ENCODE measurements around the gene ZNF445.
"Not testable (repeated sequence)": the region's sequence is repeated elsewhere in the genome, so short reads cannot be mapped to it uniquely, and the experiment has no call there.

The ZNF445 gene

DNA sequence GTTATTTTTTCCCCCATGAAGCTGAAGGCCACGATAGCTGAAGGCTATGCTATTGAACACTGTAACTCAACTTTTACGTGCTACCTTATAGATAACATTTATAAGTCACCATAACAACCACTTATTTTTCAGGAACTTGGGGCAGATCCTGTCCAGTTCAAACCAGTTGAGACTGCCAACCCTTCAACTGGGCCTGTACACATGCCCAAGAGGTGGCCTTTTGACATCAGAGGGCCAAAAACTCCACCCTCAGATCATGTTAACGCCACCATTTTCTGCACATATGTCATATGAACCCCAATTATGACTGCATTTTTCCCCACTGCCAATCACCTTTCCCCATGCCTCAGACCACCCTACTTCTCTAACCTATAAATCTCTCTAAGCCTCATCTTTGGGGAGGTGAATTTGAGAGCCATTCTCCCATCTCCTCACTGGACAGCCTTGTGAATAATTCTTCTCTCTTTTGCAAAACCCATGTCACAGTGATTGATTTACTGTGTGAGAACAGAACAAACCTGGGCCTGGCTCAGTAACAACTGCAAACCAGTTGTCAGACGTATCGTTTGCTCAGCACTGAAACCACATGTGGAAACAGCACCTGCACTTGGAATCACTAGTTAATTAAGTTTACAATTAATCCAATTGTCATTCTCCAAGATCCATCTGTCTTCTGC lies 42.5 kb downstream of the ZNF445 start:
- DNase-seq (ENCODE audit: low read depth), result no peak

DNA sequence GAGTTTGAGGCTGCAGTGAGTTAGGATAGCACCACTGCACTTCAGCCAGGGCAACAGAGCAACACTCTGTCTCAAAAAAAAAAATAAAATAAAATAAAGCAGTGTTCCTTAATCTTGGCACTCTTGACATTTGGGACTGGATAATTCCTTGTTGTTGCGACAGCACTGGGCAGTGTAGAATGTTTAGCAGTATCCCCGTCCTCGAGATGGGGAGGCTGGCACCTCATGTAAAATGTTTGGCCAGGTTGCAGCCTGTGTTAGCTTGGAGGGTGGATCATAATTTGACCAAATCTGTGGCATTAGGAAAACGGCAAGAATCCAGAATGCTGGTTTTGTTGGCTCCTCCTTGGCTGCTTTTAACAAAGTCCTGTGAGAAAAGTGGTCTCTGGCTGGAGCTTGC lies 47.0 kb downstream of the ZNF445 start:
- DNase-seq (ENCODE audit: low read depth), result no peak

DNA sequence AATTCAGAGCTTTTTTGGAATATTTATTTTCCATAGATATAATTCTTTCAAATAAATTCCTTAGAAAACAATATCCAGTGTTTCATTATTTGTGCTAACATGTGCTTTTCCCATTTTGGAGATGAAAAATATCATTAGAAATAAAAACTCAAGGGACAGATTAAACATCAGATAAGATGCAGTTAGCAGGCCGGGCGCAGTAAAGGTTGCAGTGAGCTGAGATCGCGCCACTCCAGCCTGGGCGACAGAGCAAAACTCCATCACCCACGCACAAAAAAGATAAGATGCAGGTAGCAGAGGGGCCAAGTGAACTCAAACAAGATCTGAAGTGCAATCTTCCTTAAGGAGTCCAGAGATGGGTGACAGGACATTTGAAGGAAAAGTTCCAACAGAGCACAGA lies 48.0 kb downstream of the ZNF445 start:
- no peak for DNase-seq (ENCODE audit: low read depth)

DNA sequence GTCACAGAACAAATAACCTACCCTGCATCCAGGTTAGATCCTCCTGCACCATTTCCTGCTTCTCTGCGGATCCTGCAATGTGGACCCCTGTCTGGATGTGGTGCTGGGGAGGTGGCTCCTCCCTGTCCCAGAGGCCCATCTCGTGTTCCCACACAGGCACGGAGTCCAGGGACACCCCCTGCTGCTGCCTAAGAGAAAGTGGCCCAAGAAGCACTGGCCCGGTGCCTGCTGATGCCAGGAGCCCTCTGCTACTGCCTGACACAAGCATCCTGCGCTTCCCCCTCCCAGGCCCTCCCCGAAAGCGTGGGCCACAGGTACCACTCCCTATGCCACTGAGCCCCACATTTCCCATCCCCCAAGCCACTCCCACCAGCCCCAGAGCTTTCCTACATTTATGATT lies 48.6 kb downstream of the ZNF445 start:
- no peak for DNase-seq (ENCODE audit: low read depth)

DNA sequence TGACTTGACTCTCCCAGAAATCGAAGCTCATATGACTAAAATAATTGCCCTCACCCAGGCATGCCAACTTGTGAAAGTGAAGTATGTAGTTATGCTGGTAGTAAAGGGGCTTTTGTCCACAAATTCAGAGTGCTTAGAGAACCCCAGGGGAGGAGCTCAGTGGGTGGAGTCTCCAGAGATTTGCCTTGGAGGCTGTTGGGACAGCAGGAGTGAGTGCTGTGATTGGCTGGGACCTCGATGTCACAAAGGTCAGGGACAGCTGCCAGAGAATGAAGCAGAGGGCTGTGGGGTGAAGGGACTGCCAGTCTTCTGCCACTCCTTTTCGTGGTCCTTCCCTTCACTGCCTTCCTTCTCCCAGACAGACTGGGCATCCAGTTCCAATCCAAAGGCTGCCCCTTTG lies 49.8 kb downstream of the ZNF445 start:
- DNase-seq (ENCODE audit: low read depth), result no peak

DNA sequence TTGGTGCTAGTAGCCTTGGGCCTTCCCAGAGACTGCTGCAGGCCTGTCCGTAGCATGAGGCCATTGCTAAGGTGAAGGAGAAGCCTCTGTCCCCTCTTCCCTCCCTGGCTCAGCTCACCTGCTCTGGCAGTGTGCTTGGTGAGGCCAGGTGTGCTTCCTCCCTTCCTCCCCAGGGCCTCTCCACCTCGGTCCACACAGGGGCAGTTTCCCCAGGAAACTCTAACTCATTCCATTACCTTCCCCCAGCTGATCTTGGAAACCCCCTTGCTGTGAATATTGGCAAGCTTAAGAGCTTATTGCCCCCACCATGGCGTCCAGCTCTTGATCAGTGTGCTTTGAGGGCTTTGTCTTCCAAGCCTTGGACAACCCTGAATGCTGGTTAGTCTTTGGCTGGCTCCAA lies 52.7 kb downstream of the ZNF445 start:
- no peak for DNase-seq (ENCODE audit: low read depth)

DNA sequence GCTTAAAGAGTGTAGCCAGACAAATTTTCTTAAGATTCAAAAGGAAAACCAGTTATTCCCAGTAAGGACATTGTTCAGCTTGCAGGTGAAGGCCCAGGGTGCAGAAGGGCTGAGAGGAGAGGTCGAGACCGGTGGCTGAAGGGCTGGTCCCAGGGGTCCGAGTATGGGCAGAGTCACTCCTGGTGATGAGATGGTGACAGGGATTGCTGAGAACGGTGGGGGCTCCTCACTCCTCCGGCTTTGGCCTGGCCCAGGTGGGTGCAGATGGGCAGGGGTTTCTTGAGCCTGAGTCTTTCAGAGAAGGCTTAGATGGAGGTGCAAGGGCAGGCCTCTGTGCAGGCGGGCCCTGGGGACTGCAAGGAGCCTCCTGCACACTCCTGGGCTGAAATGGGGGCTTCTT lies 56.2 kb downstream of the ZNF445 start:
- no peak for DNase-seq (ENCODE audit: low read depth)

DNA sequence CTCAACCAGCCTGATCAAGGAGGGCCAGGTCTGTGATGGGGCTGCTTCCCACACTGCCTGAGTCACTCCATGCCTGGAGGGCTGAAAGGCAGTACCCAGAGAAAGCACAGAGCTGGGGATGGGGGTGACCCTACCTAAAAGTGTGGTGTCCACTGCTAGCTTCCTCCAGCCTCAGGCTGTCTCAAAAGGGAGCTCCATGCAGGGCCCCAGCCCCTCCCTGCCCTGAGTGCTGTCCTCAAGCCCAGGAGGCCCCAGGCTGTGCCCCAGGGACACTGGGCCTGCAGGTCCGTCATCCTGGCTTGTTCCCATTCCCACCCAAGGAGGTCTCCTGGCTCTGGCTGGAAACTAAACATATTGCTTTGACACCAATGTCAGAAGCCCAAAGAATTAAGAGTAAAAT lies 56.8 kb downstream of the ZNF445 start:
- no peak for DNase-seq (ENCODE audit: low read depth)

DNA sequence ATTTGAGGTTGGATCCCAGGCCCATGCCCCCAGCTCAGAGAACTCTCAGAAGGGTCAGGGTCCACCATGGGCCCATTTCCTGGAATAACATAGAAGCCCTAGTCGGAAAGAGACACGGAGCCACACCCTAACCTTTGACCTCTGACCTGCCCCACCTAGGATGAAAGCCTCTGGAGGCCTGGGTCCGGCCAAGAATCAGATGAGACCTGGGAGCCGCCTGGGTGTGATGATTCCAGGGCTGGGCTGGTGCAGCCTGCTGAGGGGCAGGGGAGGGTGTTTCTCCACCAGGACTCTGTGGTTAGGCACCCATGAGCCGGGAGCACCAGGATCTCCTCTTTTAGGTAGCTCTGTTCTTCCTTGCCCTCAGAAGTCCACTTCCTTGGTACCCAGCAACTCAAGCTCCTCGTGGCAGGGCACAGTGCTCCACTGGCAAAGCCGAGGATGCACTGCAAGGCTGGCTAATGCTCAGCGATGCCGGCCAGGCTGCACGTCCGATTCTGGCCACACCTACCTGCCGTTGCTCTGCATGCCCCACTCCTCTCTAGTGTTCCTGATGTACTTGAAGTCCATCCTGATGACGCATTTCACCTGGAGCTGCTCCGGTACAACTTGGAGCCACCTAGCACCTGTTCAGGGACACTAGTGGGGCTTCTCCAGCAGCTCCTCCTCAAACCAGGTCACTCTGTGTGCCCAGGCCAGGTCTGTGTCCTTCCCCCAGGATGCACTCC lies 57.4 kb downstream of the ZNF445 start:
- DNase-seq (ENCODE audit: low read depth), result no peak

DNA sequence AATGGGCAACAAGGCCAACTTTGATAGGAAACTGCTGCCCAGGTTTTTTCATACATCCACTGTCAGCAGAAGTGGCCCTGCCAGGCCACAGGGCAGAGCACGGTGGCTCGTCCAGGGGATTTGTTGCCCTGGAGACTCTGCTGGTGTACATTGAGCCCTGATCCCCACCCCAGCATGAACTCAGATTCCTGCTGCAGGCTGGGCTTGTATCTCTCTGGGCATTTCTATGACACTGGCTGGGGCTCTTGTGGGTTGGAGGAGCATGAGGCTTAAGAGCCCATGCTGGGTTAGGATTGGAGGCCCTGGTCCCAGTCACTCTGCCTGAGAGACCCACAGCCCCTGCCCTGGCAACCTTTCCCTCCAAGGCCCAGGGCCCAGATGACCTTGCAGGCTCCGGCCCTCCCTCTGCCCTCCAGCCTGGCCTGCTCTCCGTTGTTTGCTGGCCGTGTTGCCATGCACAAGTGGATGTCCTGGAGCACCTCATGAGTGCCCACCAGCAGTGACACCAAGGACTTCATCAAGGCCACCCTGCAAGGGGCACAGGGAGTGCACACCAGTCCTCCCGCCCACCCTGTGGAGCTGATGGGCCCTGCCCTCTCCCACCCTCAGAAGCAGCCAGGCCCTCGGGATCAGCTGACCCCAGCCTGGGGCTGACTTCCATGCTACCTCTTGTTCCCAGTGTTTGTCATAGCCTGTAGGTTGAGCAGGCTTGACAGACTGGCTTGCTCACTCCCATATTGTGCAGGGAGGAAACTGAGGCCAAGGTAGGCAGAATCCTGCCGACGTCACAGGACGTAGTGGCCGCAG lies 58.2 kb downstream of the ZNF445 start:
- no peak for DNase-seq (ENCODE audit: low read depth)

DNA sequence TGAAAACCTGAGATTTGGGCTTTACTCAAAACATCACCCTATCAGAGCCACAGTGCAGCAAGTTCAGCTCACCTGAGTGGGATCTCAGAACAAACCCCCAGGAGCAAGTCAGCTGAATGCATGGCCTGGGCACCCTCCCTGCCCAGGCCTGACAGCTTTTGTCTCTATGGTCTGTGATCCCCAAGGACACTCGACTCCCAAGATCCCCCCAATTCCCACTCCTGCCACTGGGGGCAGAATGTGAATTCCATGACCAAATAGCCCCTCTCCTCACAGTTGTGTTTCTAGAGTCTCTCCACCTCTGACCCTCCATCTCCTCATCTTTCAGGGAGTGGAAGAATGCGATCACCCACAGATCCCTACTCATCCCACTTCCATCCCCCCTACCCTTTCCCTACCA lies 58.9 kb downstream of the ZNF445 start:
- no peak for DNase-seq (ENCODE audit: low read depth)

DNA sequence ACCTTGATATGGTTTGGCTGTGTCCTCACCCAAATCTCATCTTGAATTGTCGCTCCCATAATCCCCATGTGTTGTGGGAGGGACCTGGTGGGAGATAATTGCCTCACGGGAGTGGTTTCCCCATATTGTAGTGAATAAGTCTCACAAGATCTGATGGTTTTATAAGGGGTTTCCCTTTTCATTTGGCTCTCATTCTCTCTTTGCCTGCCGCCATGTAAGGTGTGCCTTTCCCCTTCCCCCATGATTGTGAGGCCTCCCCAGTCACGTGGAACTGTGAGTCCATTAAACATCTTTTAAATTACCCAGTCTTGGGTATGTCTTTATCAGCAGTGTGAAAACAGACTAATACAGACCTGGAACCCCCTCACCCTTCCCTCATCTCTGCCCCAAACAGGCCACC lies 59.4 kb downstream of the ZNF445 start:
- not testable (repeated sequence) for DNase-seq (ENCODE audit: low read depth)

DNA sequence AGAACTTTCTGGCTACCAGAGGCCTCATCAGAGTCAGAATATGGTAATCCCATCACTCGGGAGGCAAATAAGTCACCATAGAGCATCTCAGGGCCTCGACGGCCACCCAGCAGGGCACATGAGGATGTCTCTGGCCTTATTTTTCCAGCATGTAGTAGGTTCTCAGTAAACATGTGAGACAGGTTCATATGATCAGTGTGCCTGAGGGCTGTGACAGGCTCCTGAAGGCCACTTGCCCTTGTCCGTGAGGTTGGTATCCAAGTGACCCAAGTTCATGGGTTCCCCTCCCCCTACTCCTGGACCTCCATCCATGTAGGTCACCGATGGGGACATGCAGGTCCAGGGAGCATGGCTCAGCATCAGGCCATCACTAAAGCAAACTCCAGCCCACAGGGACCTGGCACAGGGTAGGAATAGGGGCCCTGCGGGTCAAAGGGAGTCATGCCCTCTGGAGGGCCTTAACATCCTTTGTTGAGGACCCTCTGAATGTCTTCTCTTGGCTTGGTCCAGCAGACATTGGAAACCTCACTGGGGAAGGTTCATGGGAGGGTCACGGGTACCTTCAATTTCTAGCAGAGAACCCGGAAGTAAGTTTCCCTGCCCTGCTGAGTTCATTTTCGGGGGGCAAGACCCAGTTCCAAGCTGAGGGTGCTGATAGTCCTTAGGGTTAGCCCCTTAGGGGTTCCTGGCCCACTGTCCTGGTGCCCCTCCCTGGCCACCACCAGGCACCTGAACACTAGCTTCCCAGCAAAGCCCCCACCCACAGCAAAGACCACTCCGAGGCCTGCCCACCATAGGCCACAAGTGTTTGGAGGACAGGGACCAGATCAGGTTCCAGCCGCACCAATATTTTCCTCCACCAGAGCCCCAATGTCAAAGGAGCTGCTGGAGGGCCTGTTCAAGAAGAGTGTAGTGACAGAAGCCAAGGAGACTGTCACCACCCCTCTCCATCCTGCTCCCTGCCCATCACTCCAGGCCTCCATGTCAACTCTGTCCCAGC lies 61.1 kb downstream of the ZNF445 start:
- no peak for DNase-seq (ENCODE audit: low read depth)

DNA sequence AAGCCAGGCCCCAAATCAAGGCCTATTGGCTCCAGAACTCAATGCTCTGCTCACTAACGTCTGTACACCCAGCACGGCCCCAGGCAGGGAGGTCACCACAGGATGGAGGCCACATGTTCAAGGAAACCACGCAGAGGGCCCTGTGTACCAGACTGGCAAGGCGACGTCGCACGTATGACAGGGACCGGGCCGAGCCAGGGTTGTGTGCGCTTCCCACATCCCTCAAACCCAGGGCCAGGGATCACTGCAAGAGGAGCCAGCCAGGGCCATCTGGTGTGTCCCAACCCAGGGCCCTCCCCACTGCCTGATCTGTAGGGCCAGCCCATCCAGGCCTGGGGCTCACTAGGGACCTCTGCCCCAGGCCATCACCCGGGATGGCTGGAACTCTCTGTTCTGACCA lies 62.0 kb downstream of the ZNF445 start:
- no peak for DNase-seq (ENCODE audit: low read depth)

DNA sequence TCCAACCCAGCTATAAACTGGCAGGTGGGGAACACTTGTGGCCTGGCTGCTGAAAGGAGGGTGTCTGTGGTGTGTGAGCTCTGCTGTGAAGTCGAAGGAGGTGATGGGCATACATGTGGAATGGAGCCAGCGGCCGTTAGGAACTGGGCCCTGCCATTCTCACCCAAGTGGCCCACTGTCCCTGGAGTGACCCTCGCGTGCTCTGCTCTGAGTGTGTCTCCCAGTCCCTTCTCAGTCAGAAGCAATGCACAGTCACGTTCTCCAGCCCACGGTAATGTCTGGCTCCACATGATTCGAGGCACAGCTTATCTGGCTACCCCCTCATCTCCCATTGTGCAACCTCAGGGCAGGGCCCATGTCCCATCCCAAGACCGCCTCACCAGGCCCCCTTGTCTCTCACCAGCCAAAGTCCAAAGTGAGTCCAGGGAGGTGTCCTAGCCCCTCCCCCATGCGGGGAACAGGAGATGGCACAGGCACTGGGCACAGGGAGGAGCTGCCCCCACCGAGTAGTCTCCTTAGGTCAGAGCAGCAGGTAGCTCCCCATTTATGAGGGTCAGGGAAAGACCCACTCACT lies 62.9 kb downstream of the ZNF445 start:
- DNase-seq (ENCODE audit: low read depth), result no peak

DNA sequence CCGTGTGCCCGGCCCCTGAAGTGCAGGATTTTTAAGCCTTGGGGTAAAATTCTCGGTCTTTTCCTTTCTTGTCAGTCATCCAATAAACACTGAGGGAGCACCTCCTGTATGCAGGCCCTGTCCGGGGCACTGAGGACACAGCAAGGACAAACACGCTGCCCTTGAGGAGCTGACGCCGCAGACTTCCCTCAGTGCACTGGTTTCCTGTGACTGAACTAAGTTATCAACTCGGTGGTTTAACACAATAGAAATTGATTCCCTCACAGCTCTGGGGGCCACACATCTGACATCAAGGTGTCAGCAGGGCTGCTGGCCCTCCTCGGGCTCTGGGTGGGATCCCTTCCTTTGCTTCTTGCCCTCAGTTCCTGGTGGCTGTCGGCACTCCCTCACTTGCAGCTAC lies 65.1 kb downstream of the ZNF445 start:
- no peak for DNase-seq (ENCODE audit: low read depth)

DNA sequence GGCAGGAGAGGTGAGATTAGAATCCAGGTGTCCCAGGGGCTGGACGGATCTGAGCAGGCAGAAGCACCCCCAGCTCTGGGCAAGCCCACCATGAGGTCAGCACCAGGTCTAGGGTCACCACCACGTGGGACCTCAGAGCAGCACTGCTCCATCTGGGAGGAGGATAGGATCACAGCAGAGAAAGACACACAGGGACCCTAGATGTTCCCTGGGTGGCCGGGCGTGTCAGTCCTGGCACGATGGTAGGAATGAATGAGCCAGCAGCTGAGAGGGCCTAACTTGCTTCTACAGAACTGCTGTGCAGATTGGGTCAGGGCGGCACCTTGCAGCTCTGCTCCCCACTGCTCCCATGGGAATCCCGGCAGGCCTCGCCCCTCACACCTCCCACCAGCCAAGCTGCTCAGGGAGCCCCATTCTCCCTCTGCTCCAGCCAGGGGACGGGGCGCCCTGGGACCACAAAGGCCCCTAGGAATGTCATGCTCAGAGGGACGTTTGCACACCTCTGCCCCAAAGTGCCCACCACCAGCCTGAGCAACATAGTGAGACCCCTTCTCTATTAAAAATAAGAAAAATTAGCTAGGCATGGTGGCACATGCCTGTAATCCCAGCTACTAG lies 66.3 kb downstream of the ZNF445 start:
- no peak for DNase-seq (ENCODE audit: low read depth)

DNA sequence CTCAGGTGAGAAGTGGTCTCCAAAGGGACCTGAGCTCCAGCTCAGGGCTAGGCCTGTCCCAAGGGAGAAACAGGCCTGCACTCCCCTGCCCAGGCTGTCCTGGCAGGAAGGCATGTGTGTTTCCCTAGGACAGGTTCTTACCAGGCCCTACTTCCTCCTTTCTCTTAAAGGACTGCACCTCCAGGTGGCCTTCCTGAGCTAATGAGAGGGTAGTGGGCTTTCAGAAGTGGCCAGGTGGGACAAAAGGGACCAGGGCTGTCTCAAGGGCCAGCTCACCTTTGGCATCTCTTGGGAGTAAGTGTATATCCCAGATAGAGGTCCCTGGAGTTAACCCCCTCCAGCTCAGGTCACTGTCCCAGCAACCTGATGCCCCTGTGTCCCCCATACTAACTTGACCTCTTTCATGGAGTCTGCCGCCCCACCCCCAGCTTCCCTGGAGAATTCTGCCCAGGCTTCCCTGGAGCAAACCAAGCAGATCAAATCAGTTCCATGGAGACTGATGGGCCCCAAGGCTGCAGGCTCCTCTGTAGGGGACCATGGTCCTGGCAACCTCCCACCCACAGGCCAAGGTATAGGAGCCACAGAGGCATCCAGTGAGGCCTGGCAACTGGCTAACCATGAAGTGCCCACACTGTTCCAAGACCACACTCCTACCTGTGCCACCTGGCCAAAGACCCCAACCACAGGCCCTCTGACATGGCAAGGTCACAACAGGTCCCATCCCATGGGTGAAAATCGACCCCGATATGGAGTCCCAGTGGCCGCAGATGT lies 67.6 kb downstream of the ZNF445 start:
- no peak for DNase-seq (ENCODE audit: low read depth)

DNA sequence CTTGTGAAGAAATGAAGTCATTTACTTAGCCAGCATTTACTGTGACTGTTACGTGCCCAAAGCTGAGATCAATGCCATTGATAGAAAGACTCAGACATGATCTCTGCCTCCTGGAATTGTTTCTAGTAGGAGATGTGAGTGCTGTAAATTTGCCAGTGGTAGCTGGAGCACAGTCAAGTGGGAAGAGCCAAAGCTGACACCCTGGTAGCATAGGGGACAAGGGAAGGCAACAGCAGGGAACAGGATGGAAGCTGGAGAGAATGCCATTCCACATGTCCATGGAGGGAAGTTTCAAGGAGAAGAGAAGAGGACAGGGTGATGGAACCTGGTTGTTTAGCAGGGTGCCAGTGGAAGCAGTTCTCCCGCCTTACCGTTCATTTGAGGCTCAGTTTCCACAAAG lies 74.9 kb downstream of the ZNF445 start:
- DNase-seq (ENCODE audit: low read depth), result no peak

DNA sequence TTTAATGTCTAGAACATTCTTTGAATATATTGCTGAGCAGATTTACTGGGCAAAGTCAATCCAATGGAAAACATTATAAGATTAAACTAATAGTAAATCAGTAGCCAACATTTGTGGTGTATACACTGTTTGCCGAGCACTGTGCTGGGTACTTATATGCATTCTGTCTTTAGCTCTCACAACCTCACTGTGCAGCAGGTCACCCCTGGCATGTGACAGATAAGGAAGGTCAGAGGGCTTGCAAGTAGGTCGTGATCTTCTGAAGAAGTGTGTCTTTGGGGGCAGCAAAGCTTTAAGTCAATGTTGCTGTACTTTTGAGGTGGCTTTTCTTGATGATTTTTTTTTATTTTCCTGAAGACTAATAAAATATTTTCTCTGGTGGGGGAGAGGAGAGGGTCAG lies 76.7 kb downstream of the ZNF445 start:
- DNase-seq (ENCODE audit: low read depth), result no peak
